Activated B cell treated with CpG ODN at 0.5 μM for 24 hours (primary cell): ENCODE results near the gene LSM5. TPM values are rescaled to one million over a fixed set of nuclear protein-coding genes. Genes with fewer than 3 reads are reported as not detected.
"Not testable (repeated sequence)": the region's sequence is repeated elsewhere in the genome, so short reads cannot be mapped to it uniquely, and the experiment has no call there.

Experiments used
- ATAC-seq: fragments of 200-7000 bp; cut with Tn5 transposase; one replicate; pipeline ENCODE4 v1.10.0; 2021; ENCODE audit warnings: low read depth, mild to moderate bottlenecking, moderate library complexity
- CTCF ChIA-PET: fragments of 350-600 bp; sonication (Branson Sonifier 250); formaldehyde crosslinking; loops from one replicate; lab custom pipeline; 2021; ENCODE audit warnings: antibody characterized with exemption; lab: Charles Lee
- POLR2A ChIA-PET: fragments of 350-600 bp; sonication (Branson Sonifier 250); formaldehyde crosslinking; loops from one replicate; lab custom pipeline; 2021; ENCODE audit warnings: antibody characterized with exemption; lab: Charles Lee
- DNase-seq: peaks from one replicate; pipeline ENCODE4 v3.0.0; 2022
- H3K27ac Mint-ChIP-seq: one replicate; pipeline ENCODE4 v1.8.0; 2020; ENCODE audit warnings: mixed read lengths
- H3K27me3 Mint-ChIP-seq: one replicate; pipeline ENCODE4 v1.8.0; 2021; ENCODE audit warnings: mixed read lengths
- H3K36me3 Mint-ChIP-seq: one replicate; pipeline ENCODE4 v1.8.0; 2021; ENCODE audit warnings: low read depth, mixed read lengths
- H3K4me1 Mint-ChIP-seq: one replicate; pipeline ENCODE4 v1.8.0; 2021; ENCODE audit warnings: mixed read lengths
- H3K4me3 Mint-ChIP-seq: one replicate; pipeline ENCODE4 v1.8.0; 2020; ENCODE audit warnings: mild to moderate bottlenecking, mixed read lengths
- H3K9me3 Mint-ChIP-seq: one replicate; pipeline ENCODE4 v1.8.0; 2020; ENCODE audit warnings: mixed read lengths
- CTCF ChIP-seq: fragments of 200-600 bp; IDR thresholded peaks from one replicate; pipeline ENCODE4 v1.8.0; 2022; ENCODE audit warnings: antibody characterized with exemption, mild to moderate bottlenecking
- intact Hi-C: fragments of 100-400 bp; cut with micrococcal nuclease; formaldehyde crosslinking; loops from one replicate; pipeline ENCODE4 v1.15.1; 2024
- total RNA-seq: library from RNA; stranded (reverse); gene quantifications from 2 replicates; pipeline ENCODE4 v1.2.3, GENCODE V29; 2022

LSM5 gene
- total RNA-seq, 1 donor from 2014 or later, result 53.3 TPM

GRCh38 chr7:32474008-32474407 is 16.2 kb downstream of the LSM5 start:
- Mint-ChIP-seq H3K4me3 (no peak overlapping the region), H3K27me3 (peaks cover 4% of the 10 kb centered on the region), H3K27ac (no peak overlapping the region), H3K4me1 (no peaks in the 10 kb centered on the region), H3K36me3 (no peaks in the 10 kb centered on the region), H3K9me3 (no peaks in the 10 kb centered on the region)
- TF ChIP-seq CTCF, result no peak
- ATAC-seq (no peak), DNase-seq (no peak)
- ChIA-PET POLR2A (no interaction called here), CTCF (no interaction called here)
- intact Hi-C loops, result no loop called here

GRCh38 chr7:32472015-32472414 is 18.2 kb downstream of the LSM5 start:
- no peak for TF ChIP-seq CTCF
- DNase-seq (no peak), ATAC-seq (no peak)
- Mint-ChIP-seq H3K9me3 (no peaks in the 10 kb centered on the region), H3K27ac (no peak overlapping the region), H3K27me3 (peaks cover 4% of the 10 kb centered on the region), H3K4me3 (no peak overlapping the region), H3K36me3 (no peaks in the 10 kb centered on the region), H3K4me1 (no peaks in the 10 kb centered on the region)
- POLR2A ChIA-PET, result no interaction called here
- intact Hi-C loops, result no loop called here
- CTCF ChIA-PET, result no interaction called here

GRCh38 chr7:32470871-32471270 is 19.3 kb downstream of the LSM5 start:
- H3K4me1 Mint-ChIP-seq, result no peaks in the 10 kb centered on the region
- no peaks in the 10 kb centered on the region for H3K9me3 Mint-ChIP-seq
- ATAC-seq, result no peak
- no peak overlapping the region for H3K27ac Mint-ChIP-seq
- peaks cover 4% of the 10 kb centered on the region for H3K27me3 Mint-ChIP-seq
- intact Hi-C loops, result no loop called here
- POLR2A ChIA-PET, result no interaction called here
- DNase-seq, result no peak
- no peaks in the 10 kb centered on the region for H3K36me3 Mint-ChIP-seq
- no peak for TF ChIP-seq CTCF
- no peak overlapping the region for H3K4me3 Mint-ChIP-seq
- CTCF ChIA-PET, result no interaction called here

DNA sequence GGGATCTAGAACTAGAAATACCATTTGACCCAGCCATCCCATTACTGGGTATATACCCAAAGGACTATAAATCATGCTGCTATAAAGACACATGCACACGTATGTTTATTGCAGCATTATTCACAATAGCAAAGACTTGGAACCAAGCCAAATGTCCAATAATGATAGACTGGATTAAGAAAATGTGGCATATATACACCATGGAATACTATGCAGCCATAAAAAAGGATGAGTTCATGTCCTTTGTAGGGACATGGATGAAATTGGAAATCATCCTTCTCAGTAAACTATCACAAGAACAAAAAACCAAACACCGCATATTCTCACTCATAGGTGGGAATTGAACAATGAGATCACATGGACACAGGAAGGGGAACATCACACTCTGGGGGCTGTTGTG is 20.2 kb downstream of the LSM5 start:
- ATAC-seq, H3K27me3 Mint-ChIP-seq, H3K36me3 Mint-ChIP-seq, H3K9me3 Mint-ChIP-seq, POLR2A ChIA-PET, CTCF ChIA-PET, intact Hi-C loops, H3K4me1 Mint-ChIP-seq, H3K4me3 Mint-ChIP-seq, H3K27ac Mint-ChIP-seq, DNase-seq: not testable (repeated sequence)

GRCh38 chr7:32464641-32465416 is 25.4 kb downstream of the LSM5 start:
- H3K36me3 Mint-ChIP-seq, CTCF ChIA-PET, DNase-seq, H3K27me3 Mint-ChIP-seq, H3K4me1 Mint-ChIP-seq, H3K27ac Mint-ChIP-seq, H3K9me3 Mint-ChIP-seq, intact Hi-C loops, POLR2A ChIA-PET, H3K4me3 Mint-ChIP-seq, ATAC-seq: not testable (repeated sequence)

DNA sequence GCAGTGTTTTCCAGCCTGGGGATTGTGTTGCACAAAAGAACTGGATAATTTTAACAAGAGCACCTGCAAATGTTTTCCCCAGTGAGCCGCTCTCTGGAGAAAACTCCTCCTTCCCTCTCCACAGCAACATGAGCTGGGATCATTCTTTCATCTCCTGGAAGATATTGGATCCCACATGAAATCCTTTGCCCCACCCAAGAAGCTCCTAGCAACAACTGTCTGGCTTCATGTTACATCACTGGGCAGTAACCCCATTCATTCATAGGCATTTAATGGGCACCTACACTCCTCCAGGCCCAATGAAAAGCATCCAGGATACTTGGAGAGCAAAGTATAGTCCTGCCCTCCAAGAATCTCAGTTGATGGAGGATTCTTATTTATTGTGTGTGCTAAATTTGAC is 27.2 kb downstream of the LSM5 start:
- no peak for TF ChIP-seq CTCF
- intact Hi-C loops, result no loop called here
- Mint-ChIP-seq H3K27ac (no peak overlapping the region), H3K4me3 (no peak overlapping the region), H3K27me3 (peaks cover 15% of the 10 kb centered on the region), H3K9me3 (no peaks in the 10 kb centered on the region), H3K36me3 (no peaks in the 10 kb centered on the region), H3K4me1 (no peaks in the 10 kb centered on the region)
- ATAC-seq (no peak), DNase-seq (no peak)
- ChIA-PET CTCF (no interaction called here), POLR2A (no interaction called here)
